ENCODE results near the gene EFCAB6.
A peak's percentile ranks its signal among the peaks of the same experiment; 100 is the strongest.

The EFCAB6 gene

DNA sequence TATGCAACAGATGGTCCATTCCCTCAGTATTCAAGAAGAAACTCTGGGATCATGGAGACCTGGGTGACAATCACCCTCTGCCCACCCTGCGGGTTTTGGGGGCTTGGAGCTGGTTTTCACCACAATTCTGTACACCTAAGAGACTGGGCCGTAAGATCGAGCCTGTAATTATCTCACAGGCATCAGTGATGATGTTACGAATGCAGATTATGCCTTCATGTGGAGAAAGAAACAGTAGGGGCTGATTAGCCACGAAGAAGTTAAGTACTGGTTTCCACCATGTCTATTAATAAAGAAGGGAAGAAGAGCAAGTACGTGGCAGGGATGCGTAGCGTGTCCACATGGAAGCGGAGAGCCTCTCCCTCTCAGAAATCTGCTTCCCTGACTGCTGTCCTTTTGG lies 5.3 kb upstream of the EFCAB6 start:
- Histone ChIP-seq H3K27me3 (ENCODE audit: insufficient read depth, low read length) (no peaks in the 10 kb centered on the region), H3K36me3 (ENCODE audit: insufficient read depth, low read length) (no peaks in the 10 kb centered on the region; the same call in 1 of the 2 replicates), H3K9me3 (ENCODE audit: low read length) (no peaks in the 10 kb centered on the region), H3K79me2 (ENCODE audit: insufficient read depth, low read length) (no peaks in the 10 kb centered on the region), H2AFZ (ENCODE audit: low read length) (no peak overlapping the region), H3K9ac (ENCODE audit: low read length) (no peak overlapping the region), H3K27ac (ENCODE audit: low read depth, low read length, poor library complexity, severe bottlenecking) (no peak overlapping the region), H3K9me2 (ENCODE audit: low read depth, low read length) (no peaks in the 10 kb centered on the region), H3K4me1 (ENCODE audit: insufficient read depth, low read length, severe bottlenecking) (peaks cover 12% of the 10 kb centered on the region), H3K4me2 (ENCODE audit: low read length) (no peak overlapping the region), H3F3A (ENCODE audit: insufficient read depth, low read length) (no peaks in the 10 kb centered on the region), H4K20me1 (ENCODE audit: insufficient read depth, low read length) (no peaks in the 10 kb centered on the region), H3K4me3 (ENCODE audit: low read depth, low read length, poor library complexity, severe bottlenecking) (no peak overlapping the region)
- TF ChIP-seq EZH2 (IDR thresholded peaks at IDR 0.05; ENCODE audit: borderline replicate concordance, low read length): no peak
- TF ChIP-seq, protein P1, sequence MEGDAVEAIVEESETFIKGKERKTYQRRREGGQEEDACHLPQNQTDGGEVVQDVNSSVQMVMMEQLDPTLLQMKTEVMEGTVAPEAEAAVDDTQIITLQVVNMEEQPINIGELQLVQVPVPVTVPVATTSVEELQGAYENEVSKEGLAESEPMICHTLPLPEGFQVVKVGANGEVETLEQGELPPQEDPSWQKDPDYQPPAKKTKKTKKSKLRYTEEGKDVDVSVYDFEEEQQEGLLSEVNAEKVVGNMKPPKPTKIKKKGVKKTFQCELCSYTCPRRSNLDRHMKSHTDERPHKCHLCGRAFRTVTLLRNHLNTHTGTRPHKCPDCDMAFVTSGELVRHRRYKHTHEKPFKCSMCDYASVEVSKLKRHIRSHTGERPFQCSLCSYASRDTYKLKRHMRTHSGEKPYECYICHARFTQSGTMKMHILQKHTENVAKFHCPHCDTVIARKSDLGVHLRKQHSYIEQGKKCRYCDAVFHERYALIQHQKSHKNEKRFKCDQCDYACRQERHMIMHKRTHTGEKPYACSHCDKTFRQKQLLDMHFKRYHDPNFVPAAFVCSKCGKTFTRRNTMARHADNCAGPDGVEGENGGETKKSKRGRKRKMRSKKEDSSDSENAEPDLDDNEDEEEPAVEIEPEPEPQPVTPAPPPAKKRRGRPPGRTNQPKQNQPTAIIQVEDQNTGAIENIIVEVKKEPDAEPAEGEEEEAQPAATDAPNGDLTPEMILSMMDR (IDR thresholded peaks at IDR 0.05; ENCODE audit: low read length): no peak

DNA sequence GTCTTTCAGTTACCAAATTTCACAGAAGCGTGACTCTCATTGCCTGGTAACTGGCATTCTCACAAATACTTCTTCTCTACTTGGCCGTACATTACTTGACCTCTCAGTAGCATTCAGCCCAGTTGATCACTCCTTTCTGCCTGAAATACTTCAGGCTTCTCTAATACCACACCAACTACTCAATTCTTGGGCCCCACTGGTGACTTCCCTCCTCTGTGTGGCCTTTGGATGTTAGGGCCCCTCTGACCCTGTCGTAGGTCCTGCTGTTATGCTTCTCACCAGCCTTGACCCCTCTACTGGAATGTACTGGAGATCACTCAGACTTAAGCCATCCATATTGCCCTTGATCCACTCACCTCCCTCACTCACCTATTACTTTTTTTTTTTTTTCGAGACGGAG lies 2.2 kb upstream of the EFCAB6 start:
- no peaks in the 10 kb centered on the region for H3K9me2 ChIP-seq (ENCODE audit: low read depth, low read length)
- H3K4me2 ChIP-seq (ENCODE audit: low read length): no peak overlapping the region
- no peak overlapping the region for H3K27ac ChIP-seq (ENCODE audit: low read depth, low read length, poor library complexity, severe bottlenecking)
- TF ChIP-seq, protein P1 (IDR thresholded peaks at IDR 0.05; ENCODE audit: low read length): no peak
- TF ChIP-seq EZH2 (IDR thresholded peaks at IDR 0.05; ENCODE audit: borderline replicate concordance, low read length): no peak
- no peak overlapping the region for H2AFZ ChIP-seq (ENCODE audit: low read length)
- H3K27me3 ChIP-seq (ENCODE audit: insufficient read depth, low read length): no peaks in the 10 kb centered on the region
- H3F3A ChIP-seq (ENCODE audit: insufficient read depth, low read length): no peaks in the 10 kb centered on the region
- H3K79me2 ChIP-seq (ENCODE audit: insufficient read depth, low read length): no peaks in the 10 kb centered on the region
- peaks cover 19% of the 10 kb centered on the region for H3K4me1 ChIP-seq (ENCODE audit: insufficient read depth, low read length, severe bottlenecking)
- H3K4me3 ChIP-seq (ENCODE audit: low read depth, low read length, poor library complexity, severe bottlenecking): no peak overlapping the region
- H3K9me3 ChIP-seq (ENCODE audit: low read length): no peaks in the 10 kb centered on the region
- H3K9ac ChIP-seq (ENCODE audit: low read length): no peak overlapping the region
- H4K20me1 ChIP-seq (ENCODE audit: insufficient read depth, low read length): no peaks in the 10 kb centered on the region
- H3K36me3 ChIP-seq (ENCODE audit: insufficient read depth, low read length): no peaks in the 10 kb centered on the region; the same call in 1 of the 2 replicates

DNA sequence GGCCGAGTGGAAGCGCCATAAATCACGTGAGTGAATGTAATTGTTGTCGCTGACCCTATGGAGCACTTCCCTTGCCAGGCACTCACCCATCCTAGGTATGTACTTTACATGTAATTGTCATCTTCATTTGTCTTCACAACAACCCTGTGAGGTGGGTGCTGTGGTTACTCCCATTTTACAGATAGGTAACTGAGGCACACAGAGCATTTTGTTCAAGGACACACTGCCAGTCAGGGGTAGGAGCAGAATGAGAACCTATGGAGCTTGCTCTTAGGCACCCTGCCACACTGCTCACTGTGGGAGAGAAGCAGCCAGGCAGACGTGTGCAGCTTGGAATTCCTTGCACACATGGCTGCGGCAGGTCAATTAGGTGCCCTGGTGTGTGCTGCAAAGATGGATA lies 785 bp upstream of the EFCAB6 start:
- H3K9me3 ChIP-seq (ENCODE audit: low read length): no peaks in the 10 kb centered on the region
- no peaks in the 10 kb centered on the region for H3F3A ChIP-seq (ENCODE audit: insufficient read depth, low read length)
- H3K4me3 ChIP-seq (ENCODE audit: low read depth, low read length, poor library complexity, severe bottlenecking): peak overlapping the region; percentile 76
- no peaks in the 10 kb centered on the region for H3K79me2 ChIP-seq (ENCODE audit: insufficient read depth, low read length)
- H2AFZ ChIP-seq (ENCODE audit: low read length): peak overlapping the region; percentile 36; the same call in 1 of the 2 replicates
- no peaks in the 10 kb centered on the region; the same call in 1 of the 2 replicates for H3K36me3 ChIP-seq (ENCODE audit: insufficient read depth, low read length)
- peak overlapping the region; percentile 80 for H3K9ac ChIP-seq (ENCODE audit: low read length)
- peaks cover 19% of the 10 kb centered on the region for H3K4me1 ChIP-seq (ENCODE audit: insufficient read depth, low read length, severe bottlenecking)
- peak overlapping the region; percentile 92 for H3K4me2 ChIP-seq (ENCODE audit: low read length)
- H4K20me1 ChIP-seq (ENCODE audit: insufficient read depth, low read length): no peaks in the 10 kb centered on the region
- TF ChIP-seq, protein P1 (IDR thresholded peaks at IDR 0.05; ENCODE audit: low read length): no peak
- no peak for TF ChIP-seq EZH2 (IDR thresholded peaks at IDR 0.05; ENCODE audit: borderline replicate concordance, low read length)
- H3K9me2 ChIP-seq (ENCODE audit: low read depth, low read length): no peaks in the 10 kb centered on the region
- H3K27me3 ChIP-seq (ENCODE audit: insufficient read depth, low read length): no peaks in the 10 kb centered on the region
- H3K27ac ChIP-seq (ENCODE audit: low read depth, low read length, poor library complexity, severe bottlenecking): no peak overlapping the region
